GM19463 (cell line): ENCODE measurements around the gene RFPL4A.

Experiments
- ATAC-seq: cut with Tn5 transposase; IDR thresholded peaks from one replicate; pipeline ENCODE4 v1.9.1; 2021; ENCODE audit warnings: mild to moderate bottlenecking, moderate library complexity; ENCODE audit not compliant: unreplicated experiment

Gene RFPL4A

GRCh38 chr19:55801416-55801815 lies 42.5 kb downstream of the RFPL4A start:
- ATAC-seq = no peak

GRCh38 chr19:55802281-55802680 lies 43.4 kb downstream of the RFPL4A start:
- ATAC-seq = no peak

GRCh38 chr19:55809381-55810058 lies 50.6 kb downstream of the RFPL4A start:
- ATAC-seq = no peak

GRCh38 chr19:55811340-55811739 lies 52.4 kb downstream of the RFPL4A start:
- no peak for ATAC-seq

- no peak for ATAC-seq
Observed at GRCh38 chr19:55812449-55812848, 53.6 kb downstream of the RFPL4A start.
